OCI-LY3 (cell line): ENCODE data around the gene INTS15.

Experiments
- H2AFZ ChIP-seq: fragments of 200-600, 300-600 bp; shearing (Covaris generic); 2 replicates; pipeline ENCODE4 v1.6.0; 2014; ENCODE audit warnings: antibody characterized with exemption, low read depth, low read length
- H3K27ac ChIP-seq: fragments of 200-600, 300-600 bp; sonication (generic); 2 replicates; pipeline ENCODE4 v1.5.1; 2014; ENCODE audit warnings: mild to moderate bottlenecking, low read length, moderate library complexity, mixed read lengths
- H3K27me3 ChIP-seq: fragments of 200-600, 300-600 bp; sonication (generic); 2 replicates; pipeline ENCODE4 v1.6.1; 2014; ENCODE audit warnings: low read depth, low read length, mixed read lengths
- H3K36me3 ChIP-seq: fragments of 200-600, 300-600 bp; sonication (generic); replicated peaks from 2 replicates; pipeline ENCODE3; 2014; ENCODE audit warnings: low read depth, low read length, mixed read lengths
- H3K4me1 ChIP-seq: fragments of 300-600, 200-600 bp; sonication (generic); 2 replicates; pipeline ENCODE4 v1.6.1; 2014; ENCODE audit warnings: low read length, mixed read lengths
- H3K4me2 ChIP-seq: fragments of 200-600, 300-600 bp; sonication (generic); 2 replicates; pipeline ENCODE4 v1.6.1; 2014; ENCODE audit warnings: low read length, mixed read lengths
- H3K4me3 ChIP-seq: fragments of 300-600, 200-600 bp; sonication (generic); 2 replicates; pipeline ENCODE4 v1.5.1; 2014; ENCODE audit warnings: antibody characterized with exemption, mild to moderate bottlenecking, low read length, moderate library complexity
- H3K79me2 ChIP-seq: fragments of 300-600, 200-600 bp; shearing (Covaris generic); 2 replicates; pipeline ENCODE4 v1.6.1; 2014; ENCODE audit warnings: mild to moderate bottlenecking, low read length, mixed read lengths
- H3K9ac ChIP-seq: fragments of 300-600, 200-600 bp; shearing (Covaris generic); 2 replicates; pipeline ENCODE4 v1.6.0; 2014; ENCODE audit warnings: mild to moderate bottlenecking, low read length, moderate library complexity
- H3K9me3 ChIP-seq: fragments of 200-600, 300-600 bp; shearing (Covaris generic); 2 replicates; pipeline ENCODE4 v1.6.1; 2014; ENCODE audit warnings: low read length, mixed read lengths; ENCODE audit not compliant: insufficient read depth
- H4K20me1 ChIP-seq: fragments of 200-600, 300-600 bp; sonication (generic); 2 replicates; pipeline ENCODE4 v1.6.1; 2016; ENCODE audit warnings: low read length, mixed read lengths; ENCODE audit not compliant: insufficient read depth
- CTCF ChIP-seq: fragments of 200-600, 300-600 bp; sonication (generic); IDR thresholded peaks from 2 replicates; pipeline ENCODE4 v1.5.1; 2014; ENCODE audit warnings: antibody characterized with exemption, low read length, low read depth
- EZH2phosphoT487 ChIP-seq: fragments of 200-600 bp; shearing (Covaris generic); IDR thresholded peaks from 2 replicates; pipeline ENCODE4 v1.6.1; 2018; ENCODE audit warnings: antibody characterized with exemption, mixed run types, low read depth

INTS15 gene

GRCh38 chr7:6636741-6637543, 47.1 kb downstream of the INTS15 start, which contains the start of gene ZNF316:
Gene ZNF316 (plus strand): TSS chr7:6637318. CDS start chr7:6642410, 5,092 bp downstream.
- Histone ChIP-seq H3K4me1 (peaks cover 10% of the 10 kb centered on the region), H3K4me2 (peak within 1 kb of the TSS; percentile 88), H4K20me1 (no peaks in the 10 kb centered on the region), H3K4me3 (peak within 1 kb of the TSS; percentile 97), H3K27me3 (no peaks in the 10 kb centered on the region), H3K36me3 (peaks cover 3% of the 10 kb centered on the region), H2AFZ (peak within 1 kb of the TSS; percentile 18; the same call in 1 of the 2 replicates), H3K9ac (peak within 1 kb of the TSS; percentile 95), H3K79me2 (peaks cover 51% of the 10 kb centered on the region), H3K27ac (peak within 1 kb of the TSS; percentile 61), H3K9me3 (no peaks in the 10 kb centered on the region)
- TF ChIP-seq CTCF (no peak), EZH2phosphoT487 (no peak)

DNA sequence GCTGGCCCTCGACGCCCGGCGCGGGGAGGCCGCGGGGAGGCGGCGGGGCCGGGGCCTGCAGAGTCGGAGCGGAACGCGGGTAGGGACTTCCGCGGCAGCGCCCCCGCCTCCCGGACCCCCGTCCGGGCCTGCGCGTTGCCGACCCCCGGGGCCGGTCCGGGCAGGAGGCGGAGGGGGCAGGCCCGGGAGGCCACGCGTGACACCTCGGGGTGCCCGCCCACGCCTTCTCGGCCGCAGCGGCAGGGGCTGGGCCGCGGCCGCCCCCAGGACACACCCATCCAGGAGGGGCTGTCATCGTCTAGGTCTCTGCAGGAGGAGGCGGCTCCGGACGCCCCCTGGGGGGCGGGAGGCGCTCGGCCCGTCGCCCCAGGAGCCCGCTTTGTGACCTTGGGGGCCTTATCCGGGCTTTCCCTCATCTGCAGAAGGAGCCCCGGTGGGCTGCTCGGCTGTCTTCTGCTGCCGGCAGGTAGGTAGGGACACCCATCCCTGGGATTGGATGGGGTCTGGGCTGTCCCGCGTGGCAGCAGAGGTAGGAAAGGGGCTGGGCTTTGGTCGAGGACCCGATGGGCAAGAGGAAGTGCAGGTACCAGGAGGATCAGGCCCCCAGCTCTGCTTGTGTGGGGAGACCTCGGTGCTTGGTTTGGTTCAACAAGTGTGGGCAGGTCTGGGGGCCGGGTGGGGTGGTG, 47.9 kb downstream of the INTS15 start:
- peak overlapping the region; percentile 58 for H3K4me2 ChIP-seq
- H3K9me3 ChIP-seq: no peaks in the 10 kb centered on the region
- no peak overlapping the region for H2AFZ ChIP-seq
- H3K4me1 ChIP-seq: peaks cover 10% of the 10 kb centered on the region
- H3K27ac ChIP-seq: peak overlapping the region; percentile 6; the same call in 1 of the 2 replicates
- no peaks in the 10 kb centered on the region for H4K20me1 ChIP-seq
- peak overlapping the region; percentile 83 for H3K4me3 ChIP-seq
- peak overlapping the region; percentile 74 for H3K9ac ChIP-seq
- peaks cover 3% of the 10 kb centered on the region for H3K36me3 ChIP-seq
- no peaks in the 10 kb centered on the region for H3K27me3 ChIP-seq
- TF ChIP-seq CTCF: peak; percentile 27
- TF ChIP-seq EZH2phosphoT487: no peak
- H3K79me2 ChIP-seq: peaks cover 51% of the 10 kb centered on the region

- H3K27me3 ChIP-seq: no peaks in the 10 kb centered on the region
- H3K4me3 ChIP-seq: no peak overlapping the region
- H3K9me3 ChIP-seq: no peaks in the 10 kb centered on the region
- H3K36me3 ChIP-seq: peaks cover 3% of the 10 kb centered on the region
- no peak overlapping the region for H2AFZ ChIP-seq
- peaks cover 51% of the 10 kb centered on the region for H3K79me2 ChIP-seq
- peaks cover 10% of the 10 kb centered on the region for H3K4me1 ChIP-seq
- TF ChIP-seq EZH2phosphoT487 (no peak), CTCF (no peak)
- no peaks in the 10 kb centered on the region for H4K20me1 ChIP-seq
- no peak overlapping the region for H3K4me2 ChIP-seq
- H3K27ac ChIP-seq: no peak overlapping the region
- no peak overlapping the region for H3K9ac ChIP-seq
Observed at GRCh38 chr7:6639032-6639431, 49.2 kb downstream of the INTS15 start.

- Histone ChIP-seq H3K27me3 (no peaks in the 10 kb centered on the region), H3K9me3 (no peaks in the 10 kb centered on the region), H3K4me1 (peaks cover 10% of the 10 kb centered on the region), H3K36me3 (peaks cover 5% of the 10 kb centered on the region), H3K27ac (no peak overlapping the region), H3K4me2 (no peak overlapping the region), H4K20me1 (no peaks in the 10 kb centered on the region), H3K4me3 (no peak overlapping the region), H2AFZ (no peak overlapping the region), H3K79me2 (peaks cover 51% of the 10 kb centered on the region), H3K9ac (no peak overlapping the region)
- TF ChIP-seq EZH2phosphoT487 (no peak), CTCF (no peak)
Observed at GRCh38 chr7:6639627-6640026, 49.8 kb downstream of the INTS15 start.
